ENCODE measurements around the gene MS4A6A. TPM values are rescaled to one million over a fixed set of nuclear protein-coding genes. Genes with fewer than 3 reads are reported as not detected.
A peak's percentile ranks its signal among the peaks of the same experiment; 100 is the strongest.

The MS4A6A gene
- total RNA-seq, 4 donors from 2014 or later: 53.1 to 103 (median 71.4) TPM

DNA sequence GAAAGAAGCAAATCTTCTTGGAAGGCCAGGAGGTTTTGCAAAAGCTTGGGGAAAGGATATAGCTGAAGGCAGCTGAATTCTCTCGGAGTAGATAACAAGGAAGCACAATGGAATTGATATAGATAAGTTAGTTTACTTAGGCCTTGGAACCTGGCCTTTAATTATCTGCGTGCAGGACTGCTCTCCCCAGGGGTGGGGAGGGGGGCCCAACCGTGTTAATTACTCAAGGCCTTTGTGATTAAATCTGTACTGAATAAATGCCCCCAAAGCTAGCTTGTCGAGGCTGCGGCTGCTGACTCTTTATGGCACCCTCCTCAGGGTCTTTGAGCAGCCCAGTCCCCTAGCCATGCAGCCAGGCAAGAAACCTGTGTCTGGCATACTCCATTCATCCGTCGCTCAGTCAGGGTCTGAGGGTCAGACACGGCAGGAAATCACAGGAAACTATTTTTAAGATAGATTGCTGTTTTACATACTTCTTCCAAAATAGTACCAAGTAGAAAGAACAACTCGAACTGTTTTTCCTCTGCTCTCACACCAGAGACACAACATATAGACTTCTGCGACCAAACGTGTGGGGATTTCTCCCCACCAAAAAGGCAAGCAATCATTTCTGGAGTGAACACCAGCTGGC is 58.0 kb downstream of the MS4A6A start:
- Histone ChIP-seq H3K9me3 (no peaks in the 10 kb centered on the region), H3K27me3 (no peaks in the 10 kb centered on the region), H3K36me3 (no peaks in the 10 kb centered on the region), H3K4me1 (no peaks in the 10 kb centered on the region), H3K27ac (no peak overlapping the region), H3K4me3 (no peak overlapping the region)
- WGBS, 2 donors: 55 to 62% methylated on average over 11 of the region's 11 CpGs
- TF ChIP-seq, protein P1, sequence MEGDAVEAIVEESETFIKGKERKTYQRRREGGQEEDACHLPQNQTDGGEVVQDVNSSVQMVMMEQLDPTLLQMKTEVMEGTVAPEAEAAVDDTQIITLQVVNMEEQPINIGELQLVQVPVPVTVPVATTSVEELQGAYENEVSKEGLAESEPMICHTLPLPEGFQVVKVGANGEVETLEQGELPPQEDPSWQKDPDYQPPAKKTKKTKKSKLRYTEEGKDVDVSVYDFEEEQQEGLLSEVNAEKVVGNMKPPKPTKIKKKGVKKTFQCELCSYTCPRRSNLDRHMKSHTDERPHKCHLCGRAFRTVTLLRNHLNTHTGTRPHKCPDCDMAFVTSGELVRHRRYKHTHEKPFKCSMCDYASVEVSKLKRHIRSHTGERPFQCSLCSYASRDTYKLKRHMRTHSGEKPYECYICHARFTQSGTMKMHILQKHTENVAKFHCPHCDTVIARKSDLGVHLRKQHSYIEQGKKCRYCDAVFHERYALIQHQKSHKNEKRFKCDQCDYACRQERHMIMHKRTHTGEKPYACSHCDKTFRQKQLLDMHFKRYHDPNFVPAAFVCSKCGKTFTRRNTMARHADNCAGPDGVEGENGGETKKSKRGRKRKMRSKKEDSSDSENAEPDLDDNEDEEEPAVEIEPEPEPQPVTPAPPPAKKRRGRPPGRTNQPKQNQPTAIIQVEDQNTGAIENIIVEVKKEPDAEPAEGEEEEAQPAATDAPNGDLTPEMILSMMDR (IDR thresholded peaks at IDR 0.05): no peak
- no peak for TF ChIP-seq POLR2A (IDR thresholded peaks at IDR 0.05)
- DNase-seq (ENCODE audit: low spot score in 2 of 2): no peak

Small RNAs within 50 kb of the gene (small RNA-seq; reads per million reads assigned to genes)
- 4.3 reads per million, percentile 82 among the genes with 10 or more reads in this experiment for gene MIR6503

Other genes starting within 250 kb of the MS4A6A start
- not detected for gene OOSP1, start 244.7 kb downstream of the MS4A6A start, total RNA-seq
- not detected for gene OOSP4A, start 219.1 kb downstream of the MS4A6A start, total RNA-seq
- not detected for gene OOSP4B, start 165.9 kb downstream of the MS4A6A start, total RNA-seq
- not detected for gene OOSP2, start 142.7 kb downstream of the MS4A6A start, total RNA-seq
- gene MS4A3, start 126.4 kb downstream of the MS4A6A start, total RNA-seq: not detected
- gene MS4A2, start 94.4 kb downstream of the MS4A6A start, total RNA-seq: 1 to 10 TPM in 2 of 4 donors, not detected in 2; 1.8 to 1.9 TPM
- gene MS4A4E, start 60.1 kb upstream of the MS4A6A start, total RNA-seq: 10 to 100 TPM in 3 of 4 donors, 1 to 10 TPM in 1; 4.8 to 15.9 (median 13.2) TPM
- gene MS4A4A, start 97.6 kb upstream of the MS4A6A start, total RNA-seq: 10 to 100 TPM; 27.8 to 55.8 (median 38.3) TPM
- gene MS4A6E, start 144.2 kb upstream of the MS4A6A start, total RNA-seq: not detected
- gene MS4A7, start 195.4 kb upstream of the MS4A6A start, total RNA-seq: 10 to 100 TPM; 20.1 to 77.1 (median 41.7) TPM
- 1 to 10 TPM in 3 of 4 donors, under 1 TPM in 1; 0.39 to 8.7 (median 4.1) TPM for gene MS4A14, start 213.4 kb upstream of the MS4A6A start, total RNA-seq
- not detected for gene MS4A5, start 246.5 kb upstream of the MS4A6A start, total RNA-seq

Data from tibial nerve (tissue), 4 donors.